GM19455 (cell line): ENCODE results near the gene WDFY2.

Experiments used
- ATAC-seq: cut with Tn5 transposase; IDR thresholded peaks from one replicate; pipeline ENCODE4 v1.9.1; 2021; ENCODE audit not compliant: unreplicated experiment

Gene WDFY2

GRCh38 chr13:51786425-51787265 lies 202.4 kb downstream of the WDFY2 start:
- no peak for ATAC-seq

- peak; percentile 61 for ATAC-seq
Observed at GRCh38 chr13:51793570-51794271, 209.5 kb downstream of the WDFY2 start.

GRCh38 chr13:51794964-51795363 lies 210.7 kb downstream of the WDFY2 start:
- ATAC-seq = no peak

GRCh38 chr13:51795419-51795818 lies 211.2 kb downstream of the WDFY2 start:
- no peak for ATAC-seq

GRCh38 chr13:51796546-51796945 lies 212.3 kb downstream of the WDFY2 start:
- ATAC-seq = no peak

- ATAC-seq = no peak
Observed at GRCh38 chr13:51797664-51798488, 213.6 kb downstream of the WDFY2 start.

GRCh38 chr13:51799261-51799660 lies 215.0 kb downstream of the WDFY2 start:
- ATAC-seq = no peak

- ATAC-seq = no peak
Observed at GRCh38 chr13:51800486-51800885, 216.2 kb downstream of the WDFY2 start.

GRCh38 chr13:51801631-51802099 lies 217.4 kb downstream of the WDFY2 start:
- no peak for ATAC-seq

GRCh38 chr13:51802631-51803418 lies 218.6 kb downstream of the WDFY2 start:
- no peak for ATAC-seq

GRCh38 chr13:51803422-51804294 lies 219.4 kb downstream of the WDFY2 start, which contains the start of gene DHRS12:
DHRS12 (minus strand) TSS chr13:51804163; CDS start chr13:51799659, 4,504 bp downstream.
- peak; percentile 96 for ATAC-seq

GRCh38 chr13:51804295-51805172 lies 220.3 kb downstream of the WDFY2 start:
- no peak for ATAC-seq

GRCh38 chr13:51805313-51805712 lies 221.1 kb downstream of the WDFY2 start:
- ATAC-seq = no peak

GRCh38 chr13:51805925-51806324 lies 221.7 kb downstream of the WDFY2 start:
- ATAC-seq = no peak

- ATAC-seq = no peak
Observed at GRCh38 chr13:51806566-51806965, 222.3 kb downstream of the WDFY2 start.

- no peak for ATAC-seq
Observed at GRCh38 chr13:51807041-51807440, 222.8 kb downstream of the WDFY2 start.

GRCh38 chr13:51808811-51809210 lies 224.5 kb downstream of the WDFY2 start:
- no peak for ATAC-seq

GRCh38 chr13:51811046-51811445 lies 226.8 kb downstream of the WDFY2 start:
- no peak for ATAC-seq
